Stimulated activated CD8-positive, alpha-beta memory T cell treated with anti-CD3 and anti-CD28 coated beads, Interleukin-15, amount 100 ng/mL, for 1 hour (primary cell): ENCODE measurements around the gene ABT1.

Experiments used
- DNase-seq: peaks from one replicate; pipeline ENCODE4 v3.0.0-alpha.2; 2020; ENCODE audit warnings: low read depth

ABT1 gene

GRCh38 chr6:26575494-26575939 is 21.2 kb upstream of the ABT1 start:
- DNase-seq: no peak

DNA sequence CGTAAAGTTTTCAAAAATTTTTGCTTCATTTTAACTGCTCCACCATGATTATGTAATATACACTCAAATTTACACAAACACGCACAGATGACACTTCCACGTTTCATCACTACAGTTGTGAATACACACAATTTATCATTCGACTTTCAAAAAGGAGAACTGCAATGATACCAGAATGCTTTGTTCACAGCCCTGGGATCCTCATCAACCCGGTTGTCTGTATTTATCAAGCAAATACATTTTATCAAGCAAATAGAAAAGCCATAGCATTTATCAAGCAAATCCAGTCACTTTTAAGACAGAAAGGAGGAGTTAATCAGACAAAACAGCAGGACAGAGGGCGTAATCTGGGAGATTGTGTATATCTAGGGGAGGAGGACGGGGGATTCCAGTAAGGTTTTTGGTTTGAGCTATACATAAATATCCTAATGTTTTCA is 20.3 kb upstream of the ABT1 start:
- DNase-seq: no peak

- DNase-seq: peak; percentile 25
These were observed 19.6 kb upstream of the ABT1 start for GRCh38 chr6:26576929-26577719.

DNA sequence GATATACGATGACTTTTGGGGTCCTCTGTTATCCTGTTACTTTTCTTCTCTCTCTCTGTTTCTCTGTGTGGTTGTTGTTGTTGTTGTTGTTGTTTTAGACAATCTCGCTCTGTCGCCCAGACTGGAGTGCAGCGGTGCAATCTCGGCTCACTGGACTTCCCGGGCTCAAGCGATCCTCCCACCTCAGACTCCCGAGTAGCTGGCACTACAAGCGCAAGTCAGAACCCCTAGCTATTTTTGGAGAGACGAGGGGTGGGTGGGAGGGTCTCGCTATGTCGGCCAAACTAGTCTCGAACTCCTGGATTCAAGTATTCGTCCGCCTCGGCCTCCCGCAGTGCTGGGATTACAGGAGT is 19.1 kb upstream of the ABT1 start:
- no peak for DNase-seq

GRCh38 chr6:26578279-26578678 is 18.5 kb upstream of the ABT1 start:
- no peak for DNase-seq

- no peak for DNase-seq
These were observed 18.0 kb upstream of the ABT1 start for GRCh38 chr6:26578741-26579140.

DNA sequence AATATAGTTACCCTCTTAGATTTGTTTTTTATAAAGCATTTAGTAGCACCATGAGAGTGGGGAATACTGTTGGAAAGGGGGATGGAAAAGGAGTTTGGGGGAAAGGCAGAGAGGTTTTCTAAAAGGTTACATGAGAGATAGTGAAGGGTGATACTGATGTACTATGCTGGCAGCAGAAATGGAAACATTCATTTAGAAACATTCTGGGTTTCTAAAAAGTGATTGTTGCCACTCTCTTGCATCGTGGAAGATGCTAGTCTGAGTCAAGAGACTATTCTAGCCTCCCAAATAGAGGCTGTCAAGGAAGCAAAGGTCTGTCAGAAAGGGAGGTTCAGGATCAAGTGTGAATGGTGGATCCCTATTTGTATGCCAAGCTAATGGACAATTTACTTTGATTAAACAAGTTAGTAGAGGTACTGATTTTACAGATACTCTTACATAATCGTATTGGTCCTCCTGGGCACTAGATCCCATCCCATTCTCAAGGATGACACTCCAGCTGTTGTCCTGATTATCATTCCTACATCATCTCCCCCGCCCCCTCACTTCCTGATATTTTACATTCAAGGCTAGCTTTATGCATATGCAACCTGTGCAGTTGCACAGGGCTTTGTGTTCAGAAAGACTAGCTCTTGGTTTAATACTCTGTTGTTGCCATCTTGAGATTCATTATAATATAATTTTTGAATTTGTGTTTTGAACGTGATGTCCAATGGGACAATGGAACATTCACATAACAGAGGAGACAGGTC is 15.4 kb upstream of the ABT1 start:
- no peak for DNase-seq

- DNase-seq: no peak
These were observed 7.8 kb upstream of the ABT1 start for GRCh38 chr6:26588965-26589364.

- DNase-seq: no peak
These were observed 4.1 kb upstream of the ABT1 start for GRCh38 chr6:26592649-26593048.

DNA sequence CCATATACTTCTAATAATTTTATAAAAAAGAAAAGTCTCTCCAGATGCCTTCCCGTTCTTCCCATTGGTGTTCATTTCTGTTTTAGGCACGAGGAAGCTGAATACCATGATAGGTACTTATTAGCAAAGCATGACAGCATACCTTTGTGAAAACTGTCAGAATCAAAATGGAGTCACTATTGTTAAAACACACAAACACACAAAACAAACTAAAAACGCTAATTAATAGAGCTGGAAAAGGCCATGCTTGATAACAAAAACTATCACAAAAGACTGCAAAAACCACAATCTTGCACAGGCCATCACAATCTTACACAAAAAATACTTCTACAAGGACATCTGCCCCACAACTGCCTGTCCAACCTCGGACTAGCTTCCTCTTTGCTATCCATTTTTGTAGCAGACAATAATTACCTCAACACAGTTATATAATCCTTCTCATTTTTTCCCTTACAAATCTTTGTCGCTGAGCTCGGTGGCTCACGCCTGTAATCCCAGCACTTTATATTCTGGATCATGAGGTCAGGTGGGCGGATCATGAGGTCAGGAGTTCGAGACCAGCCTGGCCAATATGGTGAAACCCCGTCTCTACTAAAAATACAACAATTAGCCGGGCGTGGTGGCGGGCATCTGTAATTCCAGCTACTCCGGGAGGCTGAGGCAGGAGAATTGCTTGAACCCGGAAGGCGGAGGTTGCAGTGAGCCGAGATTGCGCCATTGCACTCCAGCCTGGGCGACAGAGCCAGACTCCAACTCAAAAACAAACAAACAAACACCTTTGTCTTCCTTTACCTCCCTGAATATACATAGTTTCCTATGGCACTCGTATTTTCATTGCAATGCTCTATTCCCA is 3.2 kb upstream of the ABT1 start:
- DNase-seq: no peak

DNA sequence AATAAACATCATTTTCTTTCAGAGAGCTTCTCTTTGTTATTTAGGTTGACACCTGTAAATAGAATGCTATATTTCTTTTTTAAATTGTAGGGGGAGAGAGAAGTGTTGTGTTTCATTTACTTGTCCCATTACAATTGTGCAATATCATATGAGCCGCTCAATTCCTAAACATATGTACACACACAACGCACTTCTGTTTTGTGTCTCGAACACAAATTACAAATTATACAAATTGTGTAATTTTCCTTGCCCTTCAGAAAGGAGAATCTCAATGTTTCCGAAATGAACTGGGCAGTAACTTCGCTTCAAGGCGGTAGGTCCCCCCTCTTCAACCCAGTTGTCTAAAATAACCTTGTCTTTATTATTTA is 2.6 kb upstream of the ABT1 start:
- no peak for DNase-seq

DNA sequence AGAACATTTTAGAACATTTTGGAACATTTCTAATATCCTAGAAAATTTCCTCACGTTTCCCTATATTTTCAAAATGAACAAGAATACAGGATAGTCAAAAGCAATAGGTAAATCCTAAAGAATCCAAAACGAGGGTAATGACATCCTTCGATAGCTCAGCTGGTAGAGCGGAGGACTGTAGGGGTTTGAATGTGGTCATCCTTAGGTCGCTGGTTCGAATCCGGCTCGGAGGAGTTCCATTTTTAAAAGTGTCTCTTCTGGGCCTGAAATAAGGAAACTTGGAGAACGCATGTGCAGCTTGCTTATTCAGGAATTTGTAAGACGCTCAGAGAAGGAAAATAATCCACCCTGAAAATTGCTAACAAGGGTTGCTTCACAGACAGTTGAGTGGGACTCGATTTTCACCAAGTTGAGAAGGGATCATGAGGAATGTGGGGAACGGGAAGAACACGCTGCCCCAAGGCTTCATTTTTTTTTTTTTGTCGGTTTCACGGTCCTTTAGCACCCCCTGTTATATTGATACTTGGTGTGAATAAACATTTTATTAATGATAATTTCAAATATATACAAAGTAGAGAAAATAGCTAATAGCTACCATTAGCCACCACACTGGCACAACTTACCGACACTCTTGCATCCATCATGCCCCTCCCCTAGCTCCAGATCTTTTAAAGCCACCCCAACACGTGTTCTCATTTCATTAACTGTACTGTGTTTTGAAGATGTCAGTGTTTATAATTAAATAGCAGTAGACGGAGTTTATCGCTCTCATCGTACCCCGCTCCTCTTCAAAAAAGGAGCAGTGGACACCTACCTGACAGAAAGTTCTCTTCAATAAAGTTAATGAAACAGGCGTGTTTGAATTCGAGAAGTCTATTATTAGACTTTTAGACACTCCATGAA is 1.8 kb upstream of the ABT1 start:
- no peak for DNase-seq

GRCh38 chr6:26595669-26596269 is 984 bp upstream of the ABT1 start:
- DNase-seq: peak; percentile 78

GRCh38 chr6:26597389-26597766 is 625 bp downstream of the ABT1 start:
- DNase-seq: no peak

GRCh38 chr6:26597821-26598220 is 1.1 kb downstream of the ABT1 start:
- no peak for DNase-seq

GRCh38 chr6:26598267-26598666 is 1.5 kb downstream of the ABT1 start:
- no peak for DNase-seq

DNA sequence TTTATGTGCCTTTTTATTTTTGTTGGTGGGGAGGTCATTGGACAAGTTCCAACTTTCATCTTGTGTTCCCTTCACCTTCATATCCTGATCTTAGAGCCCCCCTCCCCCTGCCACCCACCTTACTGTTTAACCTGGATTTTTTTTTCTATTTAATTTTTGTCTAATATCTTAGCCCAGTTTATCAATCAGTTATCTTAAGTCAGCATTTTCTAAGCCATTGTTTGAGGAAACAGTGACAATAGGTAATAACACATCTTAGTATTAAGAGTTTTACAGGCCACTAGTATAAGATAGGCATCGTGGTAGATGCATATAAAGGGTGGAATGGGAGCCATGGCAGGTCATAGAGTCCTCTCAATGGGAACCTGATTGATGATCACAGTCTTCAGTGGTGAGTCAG is 2.4 kb downstream of the ABT1 start:
- DNase-seq: no peak

DNA sequence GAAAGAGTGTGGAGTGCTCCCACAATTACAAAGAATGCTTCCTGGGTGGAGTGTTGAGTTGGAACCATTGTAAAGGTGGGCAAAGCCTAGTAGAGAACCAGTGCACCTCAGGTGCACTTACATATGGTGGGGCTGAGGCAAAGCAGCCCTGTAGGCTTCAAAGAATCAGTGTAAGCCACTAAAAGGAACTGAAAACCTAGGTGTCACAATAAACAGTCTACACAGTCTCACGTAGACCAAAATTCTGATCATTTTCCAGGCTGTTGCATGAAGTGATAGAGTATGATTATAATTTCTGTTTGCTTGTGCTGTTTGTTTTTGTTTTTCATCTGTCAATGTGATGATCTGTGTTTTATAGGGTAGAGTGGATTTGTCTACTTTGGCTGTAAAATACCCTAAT is 2.8 kb downstream of the ABT1 start:
- DNase-seq: no peak

DNA sequence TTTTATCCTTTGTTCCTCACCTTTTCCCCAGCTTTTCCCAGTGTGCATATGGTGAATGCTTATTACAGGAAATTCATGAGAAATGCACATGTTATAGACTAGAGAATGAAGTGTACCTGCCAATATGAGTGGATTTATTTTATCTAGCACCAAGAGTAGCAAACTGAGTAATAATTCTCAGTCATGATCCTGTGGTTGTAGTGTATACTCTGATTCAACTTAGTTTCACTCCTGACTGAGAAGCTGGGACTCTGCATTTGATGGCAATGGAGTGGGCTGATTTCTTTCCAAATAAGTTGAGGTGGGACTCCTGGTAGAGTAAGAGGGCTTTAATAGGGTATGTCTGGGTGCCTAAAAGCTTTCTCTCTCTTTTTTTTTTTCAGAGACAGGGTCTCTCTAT is 4.0 kb downstream of the ABT1 start:
- DNase-seq: no peak

DNA sequence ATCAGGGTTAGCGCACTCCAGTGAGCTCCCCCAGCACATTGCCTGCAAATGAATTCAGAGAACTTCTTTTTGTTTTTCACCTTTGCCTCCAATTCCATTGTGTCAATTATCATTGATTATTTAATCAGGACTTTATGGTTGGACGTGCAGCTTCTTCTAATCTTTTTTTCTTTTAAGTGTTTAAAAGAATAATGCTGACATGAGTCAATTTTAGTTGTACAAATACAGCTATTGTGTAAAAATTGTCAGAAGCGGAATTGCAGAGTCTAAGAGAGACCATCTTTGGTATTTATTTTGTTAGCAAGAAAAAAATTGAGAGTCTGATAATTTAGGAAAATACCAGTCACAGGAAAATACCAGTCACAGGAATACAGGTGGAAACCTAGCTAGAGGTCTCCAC is 5.5 kb downstream of the ABT1 start:
- DNase-seq: no peak

- no peak for DNase-seq
These were observed 7.3 kb downstream of the ABT1 start for GRCh38 chr6:26604026-26604425.
